HAP-1 (cell line): ENCODE results near the gene ALDH3B2.
"Not testable (repeated sequence)": the region's sequence is repeated elsewhere in the genome, so short reads cannot be mapped to it uniquely, and the experiment has no call there.

Experiments
- DNase-seq, 2 experiments: peaks; one replicate each; pipeline ENCODE4 v3.0.0-alpha.2; 2016 to 2020; ENCODE audit warnings: low spot score in 2 of 2
- H3K27me3 ChIP-seq: fragments of 250-450 bp; sonication (Bioruptor Pico); 2 replicates; pipeline ENCODE4 v1.5.1; 2020; ENCODE audit warnings: low read depth, mild to moderate bottlenecking, moderate library complexity
- H3K36me3 ChIP-seq: fragments of 250-450 bp; sonication (Bioruptor Pico); replicated peaks from 2 replicates; pipeline ENCODE4 v1.5.1; 2020; ENCODE audit warnings: mild to moderate bottlenecking
- H3K4me1 ChIP-seq: fragments of 250-450 bp; sonication (Bioruptor Pico); 2 replicates; pipeline ENCODE4 v1.5.1; 2020; ENCODE audit warnings: mild to moderate bottlenecking
- H3K4me3 ChIP-seq: fragments of 250-450 bp; sonication (Bioruptor Pico); 2 replicates; pipeline ENCODE4 v1.5.1; 2020; ENCODE audit warnings: mild to moderate bottlenecking, moderate library complexity
- H3K9me3 ChIP-seq: fragments of 250-450 bp; sonication (Bioruptor Pico); 2 replicates; pipeline ENCODE4 v1.5.1; 2020; ENCODE audit warnings: mild to moderate bottlenecking, moderate library complexity
- in situ Hi-C: fragments of 300-500 bp; cut with MboI; formaldehyde crosslinking; loops from 3 replicates; pipeline ENCODE4 v1.14.3; 2020; ENCODE audit warnings: low sequenced_read_pairs, inconsistent platforms, mixed read lengths

Gene ALDH3B2

DNA sequence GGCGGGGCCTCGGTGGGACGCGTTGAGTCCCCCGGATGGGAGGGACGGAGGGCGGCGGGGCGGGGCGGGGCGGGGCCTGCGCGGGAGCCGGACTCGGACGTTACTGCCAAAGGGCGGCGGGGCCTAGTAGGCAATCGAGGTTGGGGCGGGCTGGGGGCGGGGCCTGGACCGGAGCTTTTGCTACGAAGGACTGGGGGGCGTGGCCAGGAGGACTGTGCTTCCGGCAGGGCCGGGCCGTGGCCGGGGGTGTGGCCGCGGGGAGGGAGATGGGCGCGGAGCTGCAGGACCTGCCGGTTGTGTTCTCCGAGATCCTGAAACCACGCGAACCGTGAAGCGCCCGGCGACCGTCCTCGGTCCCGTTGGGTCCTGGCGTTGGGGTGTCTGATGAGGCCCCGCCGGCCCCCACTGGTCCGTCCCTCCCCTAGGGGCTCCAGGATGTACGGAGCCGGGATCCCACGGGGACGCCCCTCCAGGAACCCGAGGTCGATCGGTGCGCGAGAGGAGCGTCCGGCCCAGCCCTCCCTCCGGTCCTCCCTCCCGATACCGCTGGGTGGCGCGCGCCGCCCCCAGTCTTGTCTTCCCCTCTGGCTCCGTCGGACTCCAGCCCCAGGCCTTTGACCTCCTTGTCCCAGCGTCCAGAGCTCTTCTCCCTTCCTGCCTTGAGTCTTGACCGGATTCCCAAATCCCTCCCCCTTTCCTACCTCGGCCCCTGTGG, 44.0 kb downstream of the ALDH3B2 start:
- in situ Hi-C loops, result loop anchor here (10.0 kb wide), 1 partner anchor 164 kb away; no protein-coding TSS in a partner anchor
- peak; percentile 98 to 100 for DNase-seq
- Histone ChIP-seq H3K36me3 (0 out of 2 replicates have a peak, but pooled peaks cover 5% of the 10 kb centered on the region), H3K4me3 (peak overlapping the region; percentile 72), H3K9me3 (no peaks in the 10 kb centered on the region), H3K4me1 (peaks cover 14% of the 10 kb centered on the region), H3K27me3 (no peaks in the 10 kb centered on the region)

DNA sequence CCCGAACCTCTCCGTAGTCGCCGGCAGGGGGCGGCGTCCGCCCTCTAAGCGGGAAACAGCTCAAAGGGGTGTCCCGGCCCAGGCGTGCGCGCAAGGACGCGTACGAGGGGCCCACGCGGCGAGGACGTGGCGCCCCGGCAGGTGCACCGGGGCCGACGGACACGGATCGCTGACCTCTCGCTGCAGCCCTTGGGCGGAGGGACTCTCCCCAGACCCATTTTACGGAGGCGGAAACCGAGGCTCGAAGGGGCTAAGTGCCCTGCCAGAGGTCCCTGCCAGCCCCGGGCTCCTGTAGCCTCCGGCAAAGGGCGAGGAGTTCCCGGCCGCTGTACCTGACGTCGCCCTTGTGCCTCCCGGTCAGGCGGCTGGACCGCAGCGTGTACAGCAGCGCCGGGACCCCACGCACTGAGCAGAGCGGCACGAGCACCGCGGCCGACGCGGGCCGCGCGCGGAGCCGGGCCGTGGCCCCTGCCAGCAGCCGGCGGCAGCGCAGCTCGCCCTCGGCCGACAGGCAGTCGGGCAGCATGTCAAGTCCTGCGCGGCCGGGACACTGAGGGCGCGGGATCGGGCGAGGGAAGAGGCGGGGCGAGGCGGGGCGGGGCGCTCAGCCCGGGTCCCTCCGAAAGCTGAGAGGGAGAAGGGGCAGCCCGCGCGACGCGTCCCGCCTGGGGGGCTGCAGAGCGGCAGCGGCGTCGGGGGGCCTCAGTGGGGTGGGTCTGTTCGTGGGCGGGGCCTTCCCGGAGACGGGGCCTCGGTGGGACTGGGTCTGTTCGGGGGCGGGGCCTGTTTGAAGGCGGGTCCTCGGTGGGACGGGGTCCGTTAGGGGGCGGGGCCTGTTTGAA, 44.8 kb downstream of the ALDH3B2 start, which contains the start of gene NUDT8:
Gene NUDT8 (minus strand): TSS at position 552 of the 842 bp plus-strand sequence. CDS start 26 bp downstream, at position 526.
- DNase-seq, result peak; percentile 67 to 99
- in situ Hi-C loops, result loop anchor here (10.0 kb wide), 1 partner anchor 165 kb away; no protein-coding TSS in a partner anchor
- Histone ChIP-seq H3K27me3 (no peaks in the 10 kb centered on the region), H3K4me1 (peaks cover 14% of the 10 kb centered on the region), H3K36me3 (0 out of 2 replicates have a peak, but pooled peaks cover 5% of the 10 kb centered on the region), H3K9me3 (no peaks in the 10 kb centered on the region), H3K4me3 (peak within 1 kb of the TSS; percentile 72)

DNA sequence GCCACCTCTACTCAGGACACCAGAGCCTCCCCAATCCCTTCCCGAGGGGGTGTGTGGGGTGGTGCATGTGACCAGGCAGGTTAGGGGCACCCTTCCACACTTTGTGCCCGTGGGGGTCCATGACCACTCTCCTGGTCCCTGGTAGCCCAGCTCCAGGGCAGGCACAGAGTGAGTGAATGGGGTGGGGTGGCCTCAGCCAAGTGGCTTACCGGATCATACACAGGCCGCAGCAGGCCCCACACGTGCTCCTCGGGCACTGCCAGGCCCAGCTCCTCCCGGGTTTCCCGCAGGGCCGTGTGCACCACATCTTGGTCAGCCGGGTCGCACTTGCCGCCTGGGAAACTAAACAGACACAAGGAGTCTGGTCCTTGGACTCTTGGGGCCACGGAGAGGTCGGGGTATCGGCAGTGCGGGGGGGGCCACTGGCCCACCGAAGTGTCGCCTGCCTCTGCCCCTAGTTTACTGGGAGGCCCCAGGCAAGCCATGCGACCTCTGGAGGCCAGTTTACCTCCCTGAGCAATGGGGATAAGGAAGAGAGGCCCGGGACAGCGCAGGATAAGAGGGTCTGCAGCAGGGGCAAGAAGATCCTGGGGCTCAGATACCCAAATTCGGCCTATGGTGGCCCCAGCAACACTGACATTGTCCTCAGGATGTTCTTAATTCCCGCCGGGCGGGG, 45.6 kb downstream of the ALDH3B2 start:
- DNase-seq, result no peak
- H3K4me3 ChIP-seq, result peak overlapping the region; percentile 37

DNA sequence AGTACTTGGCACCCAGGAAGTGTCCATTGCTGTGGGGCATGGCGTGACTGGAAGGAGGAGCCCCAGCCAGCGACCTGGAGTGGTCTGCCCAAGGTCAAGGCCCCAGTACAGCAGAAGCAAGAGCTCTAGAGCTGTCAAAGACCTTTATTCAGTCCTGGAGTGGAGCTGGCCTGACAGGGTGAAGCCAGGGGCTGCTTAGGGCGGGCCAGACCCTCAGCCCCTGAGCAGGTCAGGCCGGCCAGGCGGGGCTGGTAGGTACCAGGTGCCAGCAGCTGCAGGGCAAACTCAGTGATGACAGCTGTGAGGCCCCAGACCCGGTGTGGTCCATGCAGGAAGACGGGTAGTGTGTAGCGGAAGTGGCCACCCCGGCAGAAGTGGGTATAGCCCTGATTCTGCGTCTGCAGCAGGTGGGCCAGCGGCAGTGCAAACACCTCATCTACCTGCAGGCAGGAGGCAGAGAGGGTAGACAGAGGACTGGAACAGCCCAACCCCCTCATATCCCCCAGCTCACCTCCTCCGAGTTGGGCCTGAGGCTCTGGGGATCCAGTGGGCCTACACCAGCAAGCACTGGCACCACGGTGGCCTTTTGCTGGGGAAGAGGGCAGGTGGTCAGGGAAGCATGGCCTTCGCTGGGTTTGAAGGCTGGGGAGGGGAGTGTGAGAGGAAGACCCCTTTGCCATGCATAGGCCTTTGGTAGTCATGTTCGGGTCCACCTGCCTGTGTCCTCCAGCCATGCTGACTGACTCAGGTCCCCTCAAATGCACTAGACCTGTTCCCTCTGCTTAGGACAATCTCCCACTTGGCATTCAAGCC, 46.4 kb downstream of the ALDH3B2 start:
- in situ Hi-C loops, result no loop called here
- DNase-seq, result no peak
- Histone ChIP-seq H3K27me3 (no peaks in the 10 kb centered on the region), H3K4me1 (peaks cover 14% of the 10 kb centered on the region), H3K9me3 (no peaks in the 10 kb centered on the region), H3K4me3 (no peak overlapping the region; the same call in 1 of the 2 replicates), H3K36me3 (0 out of 2 replicates have a peak, but pooled peaks cover 5% of the 10 kb centered on the region)

More for the DNA sequence above, 45.6 kb downstream of the ALDH3B2 start:
- in situ Hi-C loops, result no loop called here
- H3K27me3 ChIP-seq, result no peaks in the 10 kb centered on the region
- 0 out of 2 replicates have a peak, but pooled peaks cover 5% of the 10 kb centered on the region for H3K36me3 ChIP-seq
- H3K4me1 ChIP-seq, result peaks cover 14% of the 10 kb centered on the region
- H3K9me3 ChIP-seq, result no peaks in the 10 kb centered on the region

DNA sequence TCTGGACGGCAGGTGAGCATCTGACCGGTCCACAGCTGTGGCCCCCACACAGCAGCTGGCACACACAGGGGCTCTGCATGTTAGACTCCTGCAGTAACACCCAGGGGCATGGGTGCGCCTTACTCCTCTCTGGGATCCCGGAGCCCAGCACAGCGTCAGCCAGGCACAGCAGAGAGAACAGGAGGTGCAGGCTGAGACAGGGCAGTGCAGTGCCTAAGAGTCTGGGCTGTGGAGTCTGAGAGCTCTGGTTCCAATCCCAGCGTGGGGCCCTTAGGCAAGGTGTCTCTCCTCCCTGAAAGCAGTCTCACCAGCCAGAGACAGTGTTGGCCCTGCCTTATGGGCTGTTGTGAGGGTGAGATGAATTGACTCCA, 47.0 kb downstream of the ALDH3B2 start:
- DNase-seq, result no peak
- in situ Hi-C loops, result no loop called here
- 0 out of 2 replicates have a peak, but pooled peaks cover 5% of the 10 kb centered on the region for H3K36me3 ChIP-seq
- no peak overlapping the region for H3K4me3 ChIP-seq
- H3K9me3 ChIP-seq, result no peaks in the 10 kb centered on the region
- H3K27me3 ChIP-seq, result no peaks in the 10 kb centered on the region
- peaks cover 15% of the 10 kb centered on the region for H3K4me1 ChIP-seq

DNA sequence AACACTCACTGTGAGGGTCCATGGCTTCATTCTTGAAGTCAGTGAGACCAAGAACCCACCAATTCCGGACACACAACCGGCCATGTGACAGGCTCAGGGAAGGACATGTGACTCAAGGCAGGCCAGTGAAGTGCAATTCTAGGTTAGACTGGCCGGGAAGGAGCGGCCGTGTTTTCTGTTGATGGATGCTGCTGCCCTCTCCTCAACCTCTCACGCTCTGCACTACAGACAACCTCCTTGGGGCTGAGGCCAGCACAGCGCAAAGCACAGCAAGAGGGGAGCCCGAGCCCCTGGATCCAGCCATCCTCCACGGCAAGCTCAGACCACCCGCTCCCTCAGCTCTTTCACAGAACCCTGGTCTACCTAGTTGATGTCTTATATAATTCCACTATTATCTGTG, 47.5 kb downstream of the ALDH3B2 start:
- Histone ChIP-seq H3K4me3 (no peak overlapping the region), H3K4me1 (peaks cover 19% of the 10 kb centered on the region), H3K36me3 (0 out of 2 replicates have a peak, but pooled peaks cover 5% of the 10 kb centered on the region), H3K9me3 (0 out of 2 replicates have a peak, but pooled peaks cover 3% of the 10 kb centered on the region), H3K27me3 (no peaks in the 10 kb centered on the region)
- in situ Hi-C loops, result no loop called here
- no peak for DNase-seq

DNA sequence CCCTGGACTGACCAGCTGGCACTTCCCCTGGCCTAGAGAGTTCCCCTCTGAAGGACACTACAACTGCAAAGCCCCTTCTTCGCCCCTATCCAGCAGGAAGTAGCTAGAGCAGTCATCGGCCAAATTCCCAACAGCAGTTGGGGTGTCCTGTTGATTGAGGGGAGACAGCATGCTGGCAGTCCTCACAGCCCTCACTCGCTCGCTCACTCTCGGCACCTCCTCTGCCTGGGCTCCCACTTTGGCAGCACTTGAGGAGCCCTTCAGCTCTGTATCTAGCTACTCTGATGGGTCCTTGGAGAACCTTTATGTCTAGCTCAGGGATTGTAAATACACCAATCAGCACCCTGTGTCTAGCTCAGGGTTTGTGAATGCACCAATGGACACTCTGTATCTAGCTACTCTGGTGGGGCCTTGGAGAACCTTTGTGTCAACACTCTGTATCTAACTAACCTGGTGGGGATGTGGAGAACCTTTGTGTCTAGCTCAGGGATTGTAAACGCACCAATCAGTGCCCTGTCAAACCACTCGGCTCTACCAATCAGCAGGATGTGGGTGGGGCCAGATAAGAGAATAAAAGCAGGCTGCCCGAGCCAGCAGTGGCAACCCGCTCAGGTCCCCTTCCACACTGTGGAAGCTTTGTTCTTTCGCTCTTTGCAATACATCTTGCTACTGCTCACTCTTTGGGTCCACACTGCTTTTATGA, 48.1 kb downstream of the ALDH3B2 start:
- H3K9me3 ChIP-seq, H3K27me3 ChIP-seq, H3K36me3 ChIP-seq, in situ Hi-C loops, DNase-seq, H3K4me3 ChIP-seq: not testable (repeated sequence)
- peaks cover 21% of the 10 kb centered on the region for H3K4me1 ChIP-seq

DNA sequence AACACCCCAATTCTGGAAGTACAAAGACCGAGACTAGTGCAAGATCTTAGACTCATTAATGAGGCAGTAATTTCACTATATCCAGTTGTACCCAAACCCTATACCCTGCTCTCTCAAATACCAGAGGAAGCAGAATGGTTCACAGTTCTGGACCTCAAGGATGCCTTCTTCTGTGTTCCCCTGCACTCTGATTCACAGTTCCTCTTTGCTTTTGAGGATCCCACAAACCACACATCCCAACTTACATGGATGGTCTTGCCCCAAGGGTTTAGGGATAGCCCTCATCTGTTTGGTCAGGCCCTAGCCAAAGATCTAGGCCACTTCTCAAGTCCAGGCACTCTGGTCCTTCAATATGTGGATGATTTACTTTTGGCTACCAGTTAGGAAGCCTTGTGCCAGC, 50.6 kb downstream of the ALDH3B2 start:
- H3K36me3 ChIP-seq, in situ Hi-C loops, H3K4me1 ChIP-seq, DNase-seq, H3K9me3 ChIP-seq, H3K4me3 ChIP-seq, H3K27me3 ChIP-seq: not testable (repeated sequence)

DNA sequence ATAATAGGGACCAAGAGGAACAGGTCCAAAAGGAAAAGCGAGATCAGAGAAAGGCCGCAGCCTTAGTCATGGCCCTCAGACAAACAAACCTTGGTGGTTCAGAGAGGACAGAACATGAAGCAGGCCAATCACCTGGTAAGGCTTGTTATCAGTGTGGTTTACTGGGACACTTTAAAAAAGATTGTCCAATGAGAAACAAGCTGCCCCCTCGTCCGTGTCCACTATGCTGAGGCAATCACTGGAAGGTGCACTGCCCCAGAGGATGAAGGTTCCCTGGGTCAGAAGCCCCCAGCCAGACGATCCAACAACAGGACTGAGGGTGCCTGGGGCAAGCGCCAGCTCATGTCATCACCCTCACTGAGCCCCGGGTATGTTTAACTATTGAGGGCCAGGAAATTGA, 51.5 kb downstream of the ALDH3B2 start:
- in situ Hi-C loops, H3K4me1 ChIP-seq, H3K27me3 ChIP-seq, H3K36me3 ChIP-seq, H3K4me3 ChIP-seq, DNase-seq, H3K9me3 ChIP-seq: not testable (repeated sequence)

DNA sequence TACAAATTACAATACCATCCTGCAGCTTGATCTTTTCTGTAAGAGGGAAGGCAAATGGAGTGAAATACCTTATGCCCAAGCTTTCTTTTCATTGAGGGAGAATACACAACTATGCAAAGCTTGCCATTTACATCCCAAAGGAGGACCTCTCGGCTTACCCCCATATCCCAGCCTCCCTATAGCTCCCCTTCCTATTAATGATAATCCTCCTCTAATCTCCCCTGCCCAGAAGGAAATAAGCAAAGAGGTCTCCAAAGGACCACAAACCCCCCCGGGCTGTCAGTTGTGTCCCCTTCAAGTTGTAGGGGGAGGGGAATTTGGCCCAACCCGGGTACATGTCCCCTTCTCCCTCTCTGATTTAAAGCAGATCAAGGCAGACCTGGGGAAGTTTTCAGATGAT, 52.5 kb downstream of the ALDH3B2 start:
- in situ Hi-C loops, H3K4me1 ChIP-seq: not testable (repeated sequence)
- DNase-seq, result peak; percentile 76 to 82

DNA sequence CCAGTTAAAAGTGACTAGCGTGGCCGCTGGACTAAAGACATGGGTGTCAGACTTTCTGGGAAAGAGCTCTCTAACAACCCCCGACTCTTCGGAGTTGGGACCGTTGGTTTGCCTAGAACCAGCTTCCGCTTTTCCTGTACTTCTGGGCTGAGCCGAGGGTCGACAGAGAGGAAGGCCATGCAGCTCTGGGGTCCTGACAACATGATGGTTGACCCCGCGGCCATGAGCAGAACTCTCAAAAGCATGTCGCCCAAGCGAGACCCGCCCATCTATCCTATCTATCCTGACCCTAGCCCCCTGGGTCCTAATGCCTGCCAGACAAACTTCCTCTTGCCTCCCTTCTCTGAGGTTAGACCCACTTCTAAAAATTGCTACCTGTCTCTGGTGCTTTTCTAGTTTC, 53.8 kb downstream of the ALDH3B2 start:
- H3K27me3 ChIP-seq, H3K36me3 ChIP-seq, H3K4me3 ChIP-seq, DNase-seq, H3K4me1 ChIP-seq, in situ Hi-C loops, H3K9me3 ChIP-seq: not testable (repeated sequence)

More for the DNA sequence above, 52.5 kb downstream of the ALDH3B2 start:
- H3K4me3 ChIP-seq, H3K36me3 ChIP-seq, H3K9me3 ChIP-seq, H3K27me3 ChIP-seq: not testable (repeated sequence)

DNA sequence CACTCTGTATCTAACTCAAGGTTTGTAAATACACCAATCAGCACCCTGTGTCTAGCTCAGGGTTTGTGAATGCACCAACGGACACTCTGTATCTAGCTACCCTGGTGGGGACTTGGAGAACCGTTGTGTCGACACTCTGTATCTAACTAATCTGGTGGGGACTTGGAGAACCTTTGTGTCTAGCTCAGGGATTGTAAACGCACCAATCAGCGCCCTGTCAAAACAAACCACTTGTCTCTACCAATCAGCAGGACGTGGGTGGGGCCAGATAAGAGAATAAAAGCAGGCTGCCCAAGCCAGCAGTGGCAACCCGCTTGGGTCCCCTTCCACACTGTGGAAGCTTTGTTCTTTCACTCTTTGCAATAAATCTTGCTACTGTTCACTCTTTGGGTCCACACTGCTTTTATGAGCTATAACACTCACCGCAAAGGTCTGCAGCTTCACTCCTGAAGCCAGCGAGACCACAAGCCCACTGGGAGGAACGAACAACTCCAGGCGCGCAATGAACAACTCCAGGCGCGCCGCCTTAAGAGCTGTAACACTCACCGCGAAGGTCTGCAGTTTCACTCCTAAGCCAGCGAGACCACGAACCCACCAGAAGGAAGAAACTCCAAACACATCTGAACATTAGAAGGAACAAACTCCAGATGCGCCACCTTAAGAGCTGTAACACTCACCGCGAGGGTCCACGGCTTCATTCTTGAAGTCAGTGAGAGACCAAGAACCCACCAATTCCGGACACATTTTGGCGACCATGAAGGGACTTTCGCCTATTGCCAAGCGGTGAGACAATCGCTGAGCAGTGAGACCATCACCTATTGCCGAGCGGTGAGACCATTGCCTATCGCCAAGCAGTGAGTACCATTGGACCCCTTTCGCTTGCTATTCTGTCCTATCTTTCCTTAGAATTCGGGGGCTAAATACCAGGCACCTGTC, 54.5 kb downstream of the ALDH3B2 start:
- in situ Hi-C loops, H3K9me3 ChIP-seq, H3K4me3 ChIP-seq, H3K4me1 ChIP-seq, H3K36me3 ChIP-seq, H3K27me3 ChIP-seq, DNase-seq: not testable (repeated sequence)
